Mucosa of descending colon (tissue), 3 donors: Measurements from ENCODE around the gene RPL36AL. TPM values are rescaled to one million over a fixed set of nuclear protein-coding genes. Genes with fewer than 3 reads are reported as not detected.
"Not testable (repeated sequence)": the region's sequence is repeated elsewhere in the genome, so short reads cannot be mapped to it uniquely, and the experiment has no call there.

Source experiments
- ATAC-seq: fragments of 200-7000 bp; cut with Tn5 transposase; one replicate; pipeline ENCODE4 v1.9.1; 2020; ENCODE audit warnings: mild to moderate bottlenecking, moderate library complexity
- DNase-seq, 3 donors: peaks; one replicate each; pipeline ENCODE4 v3.0.0-alpha.2; 2020
- H3K36me3 ChIP-seq: fragments of 200-600 bp; one replicate; pipeline ENCODE4 v1.8.0; 2021; ENCODE audit warnings: low read depth, mild to moderate bottlenecking
- H3K4me1 ChIP-seq: fragments of 200-600 bp; one replicate; pipeline ENCODE4 v1.8.0; 2021; ENCODE audit warnings: low read depth, mild to moderate bottlenecking
- H3K4me3 ChIP-seq: fragments of 200-600 bp; one replicate; pipeline ENCODE4 v1.8.0; 2021; ENCODE audit warnings: mild to moderate bottlenecking
- H3K9me3 ChIP-seq: fragments of 200-600 bp; one replicate; pipeline ENCODE4 v1.8.0; 2021; ENCODE audit warnings: mild to moderate bottlenecking
- CTCF ChIP-seq: fragments of 200-600 bp; IDR thresholded peaks from one replicate; pipeline ENCODE4 v1.8.0; 2022; ENCODE audit warnings: antibody characterized with exemption, mild to moderate bottlenecking
- intact Hi-C, 2 donors: fragments of 100-400 bp; cut with DNase I in 1 of 2; cut with micrococcal nuclease in 1 of 2; formaldehyde crosslinking; loops; one replicate each; pipeline versions ENCODE4 v1.11.0 to v1.11.1; 2022; cut with DNase I, micrococcal nuclease
- total RNA-seq, 3 donors: library from RNA; stranded (reverse); fragmentation: NEBNext Ultra II Directional in 2 of 3; extraction: Animal tissue kit (Norgen Biotek cat#: 25700) in 2 of 3; gene quantifications; one replicate each; pipeline versions ENCODE4 v1.2.1 to v1.2.4, GENCODE V29; 2021 to 2023
- donor health status: DM: no; HTN: no; CAD: no; lungs with moderate emphysema.
- donor health status: DM: no; HTN: no; CAD: no.
- donor health status: DM: no; HTN: yes; CAD: no.

Gene RPL36AL
- total RNA-seq, 3 donors from 2014 or later, result 146 to 197 (median 178) TPM

- H3K9me3 ChIP-seq, result no peaks in the 10 kb centered on the region
- peaks cover 41% of the 10 kb centered on the region for H3K4me1 ChIP-seq
- H3K36me3 ChIP-seq, result no peaks in the 10 kb centered on the region
- ATAC-seq (no peak), DNase-seq (no peak)
- no peak overlapping the region for H3K4me3 ChIP-seq
- intact Hi-C loops, result no loop called here
- no peak for TF ChIP-seq CTCF
These were observed 1.7 kb upstream of the RPL36AL start for GRCh38 chr14:49622022-49622607.

- no peak for TF ChIP-seq CTCF
- H3K4me1 ChIP-seq, result peaks cover 41% of the 10 kb centered on the region
- intact Hi-C loops, result no loop called here
These were observed 872 bp upstream of the RPL36AL start for GRCh38 chr14:49621114-49621881.

GRCh38 chr14:49619730-49620129 is 696 bp downstream of the RPL36AL start:
- Histone ChIP-seq H3K4me3 (peak overlapping the region; percentile 85), H3K9me3 (no peaks in the 10 kb centered on the region), H3K4me1 (peaks cover 41% of the 10 kb centered on the region), H3K36me3 (no peaks in the 10 kb centered on the region)
- intact Hi-C loops, result no loop called here
- no peak for ATAC-seq
- DNase-seq, result no peak
- TF ChIP-seq CTCF, result no peak

More at GRCh38 chr14:49621114-49621881, 872 bp upstream of the RPL36AL start:
- Histone ChIP-seq H3K4me3 (peak overlapping the region; percentile 85), H3K9me3 (no peaks in the 10 kb centered on the region), H3K36me3 (no peaks in the 10 kb centered on the region)
- peak; percentile 66 for ATAC-seq
- peak; percentile 70 to 89 (median 82) for DNase-seq

- peak in 2 of 3 donors; percentile 24 to 54 for DNase-seq
- H3K36me3 ChIP-seq, ATAC-seq, H3K9me3 ChIP-seq, intact Hi-C loops: not testable (repeated sequence)
- Histone ChIP-seq H3K4me3 (peak overlapping the region; percentile 85), H3K4me1 (peaks cover 37% of the 10 kb centered on the region)
These were observed 1.2 kb downstream of the RPL36AL start for GRCh38 chr14:49619273-49619672.

- no peak for TF ChIP-seq CTCF
- intact Hi-C loops, result no loop called here
These were observed 2.4 kb downstream of the RPL36AL start for GRCh38 chr14:49617852-49618519.

GRCh38 chr14:49615776-49616175 is 4.7 kb downstream of the RPL36AL start:
- peaks cover 10% of the 10 kb centered on the region for H3K4me1 ChIP-seq
- no peak overlapping the region for H3K4me3 ChIP-seq
- intact Hi-C loops, result no loop called here
- H3K9me3 ChIP-seq, result no peaks in the 10 kb centered on the region
- no peak for TF ChIP-seq CTCF
- DNase-seq (no peak), ATAC-seq (no peak)
- no peaks in the 10 kb centered on the region for H3K36me3 ChIP-seq

More at GRCh38 chr14:49617852-49618519, 2.4 kb downstream of the RPL36AL start:
- DNase-seq (no peak), ATAC-seq (no peak)
- Histone ChIP-seq H3K36me3 (no peaks in the 10 kb centered on the region), H3K4me3 (no peak overlapping the region), H3K9me3 (no peaks in the 10 kb centered on the region), H3K4me1 (peaks cover 24% of the 10 kb centered on the region)
